Activated T-cell treated with anti-CD3 and anti-CD28 coated beads, Interleukin-2, amount 50 U/mL, for 1 hour (primary cell): ENCODE data around the gene BTNL9.
"Not testable (repeated sequence)": the region's sequence is repeated elsewhere in the genome, so short reads cannot be mapped to it uniquely, and the experiment has no call there.

Experiments
- DNase-seq: peaks from one replicate; pipeline ENCODE4 v3.0.0-alpha.2; 2020

Gene BTNL9

DNA sequence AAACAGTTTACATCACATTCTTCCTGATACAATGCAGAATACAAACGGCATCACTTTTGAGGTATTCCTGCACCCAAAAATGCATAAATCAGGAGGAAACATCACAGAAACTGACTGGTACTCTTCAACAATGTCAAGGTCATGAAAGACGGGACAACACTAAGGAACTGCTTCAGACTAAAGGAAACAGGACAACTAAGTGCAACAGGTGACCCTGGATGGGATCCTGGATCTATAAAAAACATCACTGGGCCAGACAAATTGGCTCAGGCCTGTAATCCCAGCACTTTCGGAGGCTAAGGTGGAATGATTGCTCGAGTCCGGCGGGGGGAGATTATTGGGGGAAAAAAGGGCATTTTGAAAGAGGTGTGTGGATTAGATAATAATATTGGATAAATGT lies 22.6 kb downstream of the BTNL9 start:
- DNase-seq: no peak

DNA sequence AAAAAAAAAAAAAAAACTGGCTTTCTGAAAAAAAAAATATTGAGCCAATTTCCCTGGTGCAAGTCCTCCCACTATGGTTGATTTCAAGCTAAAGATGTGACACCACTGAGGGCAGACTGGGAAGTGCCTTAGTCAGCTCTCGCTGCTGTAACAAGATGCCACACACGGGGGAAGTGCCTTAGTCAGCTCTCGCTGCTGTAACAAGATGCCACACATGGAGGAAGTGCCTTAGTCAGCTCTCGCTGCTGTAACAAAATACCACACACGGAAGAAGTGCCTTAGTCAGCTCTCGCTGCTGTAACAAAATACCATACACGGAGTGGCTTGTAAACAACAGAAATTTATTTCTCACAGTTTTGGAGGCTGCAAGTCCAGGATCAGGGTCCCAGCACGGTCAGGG lies 23.4 kb downstream of the BTNL9 start:
- no peak for DNase-seq

DNA sequence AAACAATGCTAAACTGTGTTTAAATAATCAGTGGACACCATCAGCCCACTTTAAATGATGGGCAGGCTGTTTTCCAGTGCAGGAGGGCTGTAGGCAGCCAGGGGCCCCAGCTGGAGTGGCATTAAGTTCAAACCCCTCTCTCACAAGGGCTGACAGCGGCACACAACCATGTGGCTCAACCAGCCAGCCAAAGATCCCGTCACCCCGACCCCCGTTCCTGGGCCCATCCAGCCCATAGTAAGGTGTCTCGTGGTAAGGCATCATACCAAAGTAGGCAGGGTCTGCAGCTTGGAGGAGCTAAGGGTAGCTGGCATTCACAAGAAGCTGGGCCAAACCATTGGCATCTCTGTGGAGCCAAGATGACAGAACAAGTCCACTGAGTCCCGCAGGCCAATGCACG lies 24.9 kb downstream of the BTNL9 start:
- DNase-seq: no peak

DNA sequence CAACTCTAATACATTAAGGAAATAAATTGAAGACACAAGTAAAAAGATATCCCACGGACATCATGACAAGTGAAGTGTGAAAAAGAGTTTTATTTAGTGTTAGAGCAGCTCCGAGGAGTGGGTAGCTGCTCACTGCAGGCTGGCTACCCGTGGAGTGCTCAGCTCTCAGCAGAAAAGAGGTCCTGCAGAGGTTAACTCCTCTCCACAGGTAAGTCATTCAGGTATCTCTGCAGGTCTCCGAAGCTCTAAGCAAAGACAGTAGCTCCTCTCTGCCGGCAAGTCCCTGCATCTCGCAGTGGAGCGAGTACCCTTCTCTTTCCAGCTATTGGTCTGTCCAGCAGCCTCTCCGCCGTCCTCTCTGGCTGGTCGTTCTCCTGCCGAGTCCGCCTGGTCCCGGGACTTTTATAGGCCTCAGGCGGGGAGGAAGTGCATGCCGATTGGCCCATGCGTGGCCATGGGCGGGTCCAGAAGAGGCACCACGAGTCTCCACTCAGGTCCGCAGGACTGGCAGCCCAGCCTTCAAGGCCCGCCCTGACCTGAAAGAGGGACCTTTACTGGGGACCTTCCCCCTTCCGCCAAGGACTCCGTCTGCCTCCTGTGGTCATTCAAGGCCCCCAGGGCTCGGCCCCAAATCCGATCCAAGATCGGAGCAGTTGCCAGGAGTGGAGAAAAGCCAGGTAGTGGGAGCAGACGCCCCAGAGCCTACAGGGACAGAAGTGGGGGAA lies 29.9 kb downstream of the BTNL9 start:
- no peak for DNase-seq

DNA sequence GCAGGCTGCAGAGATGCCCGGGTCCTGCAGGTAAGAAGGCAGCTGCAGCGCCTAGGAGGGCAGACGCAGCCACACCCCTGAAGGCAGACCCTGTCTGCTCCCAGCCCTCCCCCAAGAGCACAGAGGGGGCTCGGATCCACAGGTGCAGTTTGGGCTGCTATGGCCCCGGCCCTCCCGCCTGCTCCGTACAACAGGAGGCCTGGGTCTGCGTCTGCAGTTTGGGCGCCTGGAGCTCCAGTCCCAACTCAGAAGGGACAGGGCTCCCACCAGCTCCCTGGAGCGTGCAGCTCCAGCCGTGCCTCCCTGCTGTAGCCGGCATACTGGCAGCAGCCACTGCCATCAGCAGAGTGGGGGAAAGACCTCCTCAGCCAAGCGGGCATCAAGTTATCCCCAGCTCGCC lies 30.5 kb downstream of the BTNL9 start:
- DNase-seq: no peak

DNA sequence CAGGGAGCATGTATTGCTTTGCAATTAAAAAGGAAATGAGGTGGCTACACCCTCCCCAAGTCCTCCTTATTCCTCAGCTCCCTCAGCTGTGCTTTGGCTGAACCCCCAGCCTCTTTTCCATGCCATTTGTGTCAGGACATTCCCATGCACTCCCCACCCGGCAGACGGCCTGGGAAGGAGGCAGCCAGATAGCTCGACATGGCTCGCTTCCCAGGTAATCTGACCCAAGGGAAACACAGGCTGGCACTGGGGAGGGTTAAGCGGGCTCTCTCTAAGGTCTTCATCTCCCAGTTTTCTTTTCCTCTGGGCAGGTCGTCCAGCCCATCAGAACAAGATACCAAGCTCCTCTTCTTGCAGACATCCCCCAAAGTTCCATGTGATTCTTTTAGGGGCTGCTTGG lies 31.2 kb downstream of the BTNL9 start:
- DNase-seq: no peak

DNA sequence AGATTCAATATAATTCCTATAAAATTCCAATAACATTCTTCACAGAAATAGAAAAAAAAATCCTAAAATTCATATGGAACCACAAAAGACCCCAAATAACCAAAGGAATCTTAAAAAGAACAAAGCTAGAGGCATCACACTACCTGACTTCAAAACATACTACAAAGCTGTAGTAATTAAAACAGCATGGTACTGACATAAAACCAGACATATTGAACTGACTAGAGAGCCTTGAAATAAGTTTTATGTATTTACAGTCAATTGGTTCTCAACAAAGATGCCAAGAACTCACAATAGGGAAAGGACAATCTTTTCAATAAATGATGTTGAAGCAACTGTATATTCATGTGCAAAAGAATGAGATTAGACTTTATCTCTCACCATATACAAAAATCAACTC lies 36.9 kb downstream of the BTNL9 start:
- DNase-seq: no peak

DNA sequence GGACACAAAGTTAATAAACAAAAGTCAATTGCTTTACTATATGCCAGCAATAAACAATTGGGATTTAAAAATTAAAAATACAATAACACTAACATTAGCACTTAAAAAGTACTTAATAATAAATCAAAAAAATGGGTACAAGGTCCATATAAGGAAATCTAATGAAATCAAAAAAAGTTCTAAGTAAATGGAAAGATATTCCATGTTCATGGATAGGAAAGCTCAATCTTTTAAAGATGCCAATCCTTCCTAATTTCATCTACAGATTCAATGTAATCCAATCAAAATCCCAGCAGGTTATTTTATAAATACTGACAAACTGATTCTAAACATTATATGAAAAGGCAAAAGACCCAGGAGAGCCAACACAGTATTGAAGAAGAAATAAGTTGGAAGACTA lies 41.9 kb downstream of the BTNL9 start:
- no peak for DNase-seq

DNA sequence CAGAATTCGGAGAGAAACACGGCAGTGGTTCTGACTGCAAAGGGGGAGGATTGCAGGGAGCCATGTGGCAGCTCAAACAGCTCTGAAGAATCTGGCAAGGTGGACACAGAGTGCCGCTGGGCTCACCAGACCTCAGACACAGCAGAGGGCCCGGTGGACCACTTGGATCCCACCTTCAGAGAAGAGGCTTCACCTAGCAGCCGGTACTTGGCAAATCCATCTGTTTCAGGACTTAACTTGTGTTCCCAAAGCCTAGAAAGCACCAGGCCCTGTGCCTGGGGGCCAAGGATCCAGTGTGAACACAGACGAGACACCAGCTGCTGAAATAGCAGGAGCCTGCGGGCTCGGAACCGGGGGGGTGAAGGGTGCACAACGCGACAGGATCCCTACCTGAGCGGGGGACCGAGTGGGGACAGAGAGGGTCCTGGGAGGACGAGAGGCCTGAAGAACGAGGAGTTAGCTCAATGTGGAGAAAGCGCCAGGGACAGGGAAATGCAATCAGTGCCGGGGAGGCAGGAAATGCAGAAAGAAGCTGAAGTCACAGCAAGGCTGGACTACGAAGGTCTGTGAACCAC lies 44.6 kb downstream of the BTNL9 start:
- DNase-seq: no peak

DNA sequence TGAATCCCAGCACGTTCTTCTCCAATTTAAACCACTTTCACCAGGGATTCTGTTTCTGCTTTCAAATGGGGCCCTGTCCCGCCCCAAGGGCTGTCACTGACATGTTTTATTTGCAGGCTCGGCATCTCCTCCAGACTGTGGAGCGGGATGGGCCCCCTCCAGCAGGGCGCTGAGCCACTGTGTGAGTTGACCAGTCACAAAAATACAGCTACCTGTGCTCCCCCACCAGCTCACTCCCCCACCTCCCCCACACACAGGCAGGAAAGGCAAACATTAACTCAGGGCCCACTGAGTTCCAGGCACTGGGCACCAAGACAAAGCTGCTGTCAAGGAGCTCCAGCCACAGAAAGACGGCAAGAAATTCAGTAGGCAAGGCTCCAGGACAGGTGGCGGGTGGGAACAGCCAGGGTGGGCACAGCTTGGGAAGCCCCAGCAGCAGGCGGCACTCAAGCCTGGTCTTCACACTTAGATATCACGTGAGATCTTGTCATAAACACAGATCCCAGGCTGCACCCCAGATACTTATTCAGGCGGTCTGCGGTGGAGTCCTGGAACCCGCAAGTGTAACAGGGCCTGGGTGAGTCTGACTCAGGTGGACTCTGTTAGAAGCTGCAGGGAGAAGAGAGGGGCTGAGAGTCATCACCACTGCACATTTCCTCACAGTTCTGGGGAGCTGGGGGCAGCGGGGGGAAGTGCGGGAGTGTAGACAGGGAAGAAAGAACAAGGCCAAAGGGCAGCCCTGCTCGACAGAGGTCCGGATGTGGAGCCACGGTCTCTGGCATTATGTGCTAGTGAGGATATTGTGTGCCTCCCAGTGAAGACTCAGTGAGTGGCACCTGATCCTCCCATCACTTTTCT lies 46.2 kb downstream of the BTNL9 start:
- DNase-seq: no peak

DNA sequence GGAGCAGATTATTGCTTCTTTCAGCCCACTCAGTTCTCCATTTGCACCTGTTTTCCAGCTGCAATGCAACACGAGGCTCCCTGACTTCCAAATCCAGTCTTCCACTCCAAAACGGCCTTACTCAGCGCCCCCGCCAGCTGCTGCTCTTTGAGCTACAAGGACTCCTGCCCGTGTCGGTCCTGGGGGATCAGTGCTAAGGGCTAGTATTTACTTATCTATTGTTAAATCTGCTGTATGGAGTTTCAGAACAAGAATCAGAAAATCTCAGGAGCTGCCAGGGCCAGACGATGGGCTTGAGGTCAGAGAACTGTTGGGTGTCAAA lies 46.8 kb downstream of the BTNL9 start:
- DNase-seq: no peak

DNA sequence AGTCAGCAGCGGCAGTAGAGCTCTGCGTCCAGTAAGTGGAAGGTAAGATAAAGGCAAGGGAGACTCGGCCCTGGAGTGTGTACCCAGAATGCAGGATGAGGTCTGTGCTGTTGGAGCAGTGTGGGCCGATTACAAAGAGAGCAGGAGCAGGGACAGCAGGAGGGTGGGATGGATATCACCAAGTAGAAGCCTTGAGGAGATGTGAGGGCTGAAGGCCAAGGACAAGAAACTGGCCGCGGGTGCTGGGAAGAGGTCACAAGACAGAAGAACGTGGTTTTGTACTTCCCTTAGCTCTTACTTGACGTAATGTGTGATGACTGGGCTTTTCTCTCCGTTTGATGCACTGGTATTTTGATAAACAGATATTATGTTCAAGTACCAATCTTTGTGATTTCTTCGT lies 47.2 kb downstream of the BTNL9 start:
- no peak for DNase-seq

DNA sequence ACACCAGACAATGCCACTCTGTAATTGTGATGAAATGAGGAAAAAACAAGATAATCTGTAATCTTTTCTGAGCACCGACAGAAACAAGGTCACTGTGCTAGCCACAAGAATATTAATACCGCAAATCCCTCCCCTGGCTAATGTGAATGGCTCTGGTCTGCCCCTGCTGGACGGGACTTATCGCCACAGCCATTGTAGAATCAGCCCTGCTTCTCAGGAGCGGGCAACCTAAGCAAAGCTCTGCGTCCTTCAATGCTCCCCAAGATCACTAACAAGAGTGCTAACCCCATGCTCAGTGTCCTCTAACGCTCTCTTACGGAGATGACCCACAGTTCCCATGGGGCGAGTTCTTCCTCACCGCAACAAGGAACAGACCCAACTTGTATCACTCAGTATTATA lies 48.2 kb downstream of the BTNL9 start:
- no peak for DNase-seq

DNA sequence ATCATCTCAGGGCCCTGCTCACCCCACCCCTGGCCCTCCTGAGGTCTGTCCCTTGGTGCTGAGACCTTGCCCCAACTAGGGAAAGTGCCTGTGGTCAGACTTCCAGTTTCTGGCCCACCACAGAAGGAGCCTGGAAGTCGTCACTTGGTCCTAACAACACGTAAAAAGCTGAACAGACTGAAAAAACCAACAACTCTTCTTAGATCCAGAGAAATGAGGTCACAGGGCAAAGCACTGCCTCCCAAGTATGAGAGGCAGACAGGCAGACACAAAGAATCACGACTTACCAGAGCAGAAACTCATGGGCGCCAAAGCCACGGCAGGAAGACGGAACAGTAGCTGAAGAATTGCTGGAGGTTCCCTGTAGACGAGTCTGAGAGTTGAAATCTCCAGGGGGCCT lies 52.4 kb downstream of the BTNL9 start:
- no peak for DNase-seq

DNA sequence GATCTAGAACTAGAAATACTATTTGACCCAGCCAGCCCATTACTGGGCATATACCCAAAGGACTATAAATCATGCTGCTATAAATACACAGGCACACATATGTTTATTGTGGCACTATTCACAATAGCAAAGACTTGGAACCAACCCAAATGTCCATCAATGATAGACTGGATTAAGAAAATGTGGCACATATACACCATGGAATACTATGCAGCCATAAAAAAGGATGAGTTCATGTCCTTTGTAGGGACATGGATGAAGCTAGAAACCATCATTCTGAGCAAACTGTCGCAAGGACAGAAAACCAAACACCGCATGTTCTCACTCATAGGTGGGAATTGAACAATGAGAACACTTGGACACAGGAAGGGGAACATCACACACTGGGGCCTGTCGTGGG lies 55.1 kb downstream of the BTNL9 start:
- DNase-seq: not testable (repeated sequence)

DNA sequence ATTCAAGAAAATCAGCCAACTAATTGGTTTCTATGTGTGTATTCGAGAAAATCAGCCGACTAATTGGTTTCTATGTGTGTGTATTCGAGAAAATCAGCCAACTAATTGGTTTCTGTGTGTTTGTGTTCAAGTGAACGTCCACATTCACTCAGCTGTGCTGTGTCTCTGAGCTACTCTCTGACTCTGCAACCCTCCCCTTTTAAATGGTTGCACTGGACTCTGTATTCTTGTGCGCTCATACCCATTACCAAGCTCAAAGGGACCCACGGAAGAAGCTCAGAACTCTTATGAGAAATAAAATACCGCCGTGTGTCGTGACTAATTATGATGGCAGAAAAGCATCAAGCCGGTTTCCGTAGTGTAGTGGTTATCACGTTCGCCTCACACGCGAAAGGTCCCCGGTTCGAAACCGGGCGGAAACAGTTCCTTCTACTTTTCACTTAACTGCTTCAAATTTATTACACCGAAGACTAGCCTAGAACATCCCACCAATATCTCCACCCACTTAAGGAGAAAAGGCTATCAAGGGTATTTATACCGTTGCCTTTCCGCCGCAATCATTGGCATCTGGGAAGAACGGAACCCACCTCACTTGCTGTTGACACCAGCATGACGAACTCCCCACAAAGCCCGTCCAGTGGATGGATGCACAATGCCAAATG lies 56.8 kb downstream of the BTNL9 start:
- DNase-seq: not testable (repeated sequence)

DNA sequence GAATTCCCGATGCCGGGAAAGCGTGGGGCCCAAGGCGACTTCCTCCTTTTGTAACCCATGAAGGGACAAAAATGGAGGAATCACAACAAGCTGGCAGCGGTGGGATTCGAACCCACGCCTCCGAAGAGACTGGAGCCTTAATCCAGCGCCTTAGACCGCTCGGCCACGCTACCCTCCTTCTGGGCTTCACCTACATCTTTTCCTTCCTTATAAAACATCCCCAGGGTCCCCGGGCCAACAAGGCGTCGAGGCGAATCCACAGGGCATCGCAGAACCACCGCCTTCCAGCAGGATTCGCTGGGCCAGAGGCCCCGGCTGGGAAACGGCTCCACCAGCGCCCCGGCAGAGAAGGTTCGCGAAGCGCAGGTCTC lies 57.3 kb downstream of the BTNL9 start:
- DNase-seq: not testable (repeated sequence)

DNA sequence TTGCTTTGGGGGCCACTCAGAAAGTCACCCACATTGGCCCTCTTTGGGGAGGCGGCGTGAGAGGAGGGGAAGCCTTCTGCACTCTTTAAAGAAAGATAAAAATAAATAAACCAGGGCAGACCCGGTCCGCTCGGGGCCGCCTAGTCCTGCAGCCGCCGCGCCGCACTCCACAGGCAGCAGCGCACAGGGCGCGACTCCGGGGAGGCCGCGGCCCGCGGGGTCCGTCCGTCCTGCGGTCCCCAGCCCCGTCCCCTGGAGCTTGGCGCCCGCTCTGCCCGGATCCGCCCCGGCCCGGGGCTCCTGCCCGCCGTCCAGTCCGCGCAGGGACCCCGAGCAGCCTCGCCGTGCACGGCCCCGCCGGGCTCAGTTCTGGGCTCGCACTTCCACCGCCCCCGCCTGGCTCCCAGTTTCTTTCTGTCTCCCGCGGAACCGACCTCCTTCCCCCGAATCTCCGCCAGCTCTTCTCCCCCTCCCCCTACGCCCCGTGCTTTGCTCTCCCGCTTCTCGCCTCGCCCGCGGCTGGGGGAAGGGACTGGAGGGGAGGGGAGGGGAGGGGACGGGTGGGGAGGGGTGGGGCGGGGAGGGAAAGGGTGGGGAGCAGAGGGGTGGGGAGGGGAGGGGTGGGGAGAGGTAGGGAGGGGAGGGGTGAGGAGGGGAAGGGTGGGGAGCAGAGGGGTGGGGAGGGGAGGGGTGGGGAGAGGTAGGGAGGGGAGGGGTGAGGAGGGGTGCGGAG lies 57.9 kb downstream of the BTNL9 start:
- DNase-seq: not testable (repeated sequence)

DNA sequence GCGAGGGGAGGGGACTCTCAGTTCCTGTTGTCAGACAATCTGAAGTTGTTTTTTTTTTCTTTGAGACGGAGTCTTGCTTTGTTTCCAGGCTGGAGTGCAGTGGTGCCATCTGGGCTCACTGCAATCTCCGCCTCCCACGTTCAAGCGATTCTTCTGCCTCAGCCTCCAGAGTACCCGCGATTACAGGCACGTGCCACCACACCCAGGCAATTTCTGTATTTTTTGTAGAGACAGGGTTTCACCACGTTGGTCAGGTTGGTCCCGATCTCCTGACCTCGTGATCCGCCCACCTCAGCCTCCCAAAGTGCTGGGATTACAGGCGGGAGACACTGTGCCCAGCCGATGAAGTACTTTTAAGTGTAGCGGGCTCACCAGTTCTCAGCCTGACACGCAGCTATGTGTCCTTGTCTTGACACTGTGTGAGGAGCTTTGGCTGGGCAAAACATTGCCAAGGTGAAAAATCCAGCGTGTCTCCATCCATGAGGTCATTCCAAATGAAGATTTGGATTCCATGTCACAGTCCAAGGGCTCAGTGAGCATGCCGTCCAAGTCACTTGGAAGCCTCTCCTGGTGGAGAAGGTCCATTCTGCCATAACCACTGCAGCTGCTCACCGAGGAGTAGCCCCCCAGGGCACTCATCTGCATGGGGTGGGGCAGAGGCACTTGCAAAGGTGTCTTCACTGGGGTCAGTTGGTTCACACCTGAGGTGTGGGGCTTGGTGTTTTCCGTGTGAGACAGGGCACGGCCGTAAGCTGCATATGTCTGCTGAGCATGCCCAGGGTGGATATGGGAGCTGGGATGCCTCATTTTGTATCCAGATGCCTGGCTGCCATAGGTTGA lies 58.9 kb downstream of the BTNL9 start:
- DNase-seq: no peak

DNA sequence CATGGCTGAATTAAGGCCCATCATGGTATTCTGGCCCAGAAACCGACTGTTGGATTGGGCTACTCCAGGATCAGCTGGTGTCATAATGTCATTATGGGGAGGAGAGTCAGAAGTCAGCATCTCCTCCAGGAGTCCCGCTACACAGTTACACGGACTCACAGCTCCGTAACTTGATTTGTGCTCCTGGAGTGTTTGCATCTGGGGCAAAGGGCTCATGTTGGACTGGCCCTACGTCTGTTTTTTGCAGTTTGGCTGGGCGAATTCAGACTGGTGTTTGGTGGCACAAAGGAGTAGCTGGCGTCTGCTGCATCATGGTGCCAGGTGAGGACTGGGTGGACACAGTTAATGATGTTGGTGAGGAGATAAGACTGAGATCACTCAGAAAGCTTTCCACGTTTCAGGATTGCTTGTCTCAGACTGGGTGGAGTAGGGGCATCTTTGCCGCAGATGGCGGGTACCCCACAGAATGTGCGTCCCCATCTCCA lies 59.6 kb downstream of the BTNL9 start:
- DNase-seq: no peak

DNA sequence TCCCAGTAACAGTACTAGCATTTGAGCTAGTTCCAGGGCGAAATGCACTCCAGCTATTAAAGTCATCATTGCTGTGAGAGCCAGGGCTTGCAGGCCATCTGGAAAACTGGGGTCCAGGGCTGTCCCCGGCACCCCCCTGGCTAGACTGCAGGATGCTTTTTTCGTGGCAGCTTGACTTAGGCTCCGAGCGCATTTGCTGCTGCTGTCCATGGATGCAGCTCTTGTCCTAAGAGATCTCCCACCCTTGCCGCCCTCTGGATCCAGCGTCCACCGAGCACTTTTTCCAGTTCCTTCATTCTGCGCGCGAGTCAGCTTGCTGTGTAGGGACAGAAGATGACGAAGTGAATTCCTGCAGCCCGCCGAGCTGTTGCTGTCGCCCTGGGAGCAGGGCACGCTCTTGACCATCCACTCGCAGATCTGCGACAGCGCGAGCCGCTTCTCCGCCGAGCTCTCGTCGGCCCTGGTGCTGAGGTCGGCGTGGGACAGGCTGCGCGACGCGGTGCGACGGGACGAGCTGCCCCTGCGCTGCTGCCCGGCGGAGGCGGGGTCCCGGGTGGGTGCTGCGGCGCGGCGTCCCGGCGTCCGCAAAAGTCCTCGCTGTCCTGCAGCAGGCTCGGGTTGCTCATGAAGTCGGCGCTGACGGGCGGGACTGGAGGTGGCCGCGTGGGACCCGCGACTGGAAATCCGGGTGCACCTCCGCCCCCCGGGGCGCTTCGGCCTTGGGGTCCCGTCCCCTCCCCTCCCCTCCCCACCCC lies 60.2 kb downstream of the BTNL9 start:
- no peak for DNase-seq
